A673 (cell line): ENCODE measurements around the gene SDE2.

Experiments used
- CTCF ChIP-seq: fragments of 300-800, 200-600 bp; sonication (generic); conservative IDR thresholded peaks from 2 replicates; pipeline ENCODE4 v1.5.1; 2017; ENCODE audit warnings: low read depth, mild to moderate bottlenecking, antibody characterized with exemption, low read length, moderate library complexity, mixed read lengths
- EZH2 ChIP-seq: fragments of 200-600 bp; sonication (generic); IDR thresholded peaks from 2 replicates; pipeline ENCODE4 v1.6.1; 2017; ENCODE audit warnings: borderline replicate concordance, low read depth, mild to moderate bottlenecking, mixed read lengths, antibody characterized with exemption, low read length; ENCODE audit not compliant: poor library complexity, severe bottlenecking

GRCh38 chr1:225963735-225964530 lies 35.2 kb downstream of the SDE2 start:
- TF ChIP-seq CTCF, result no peak
- TF ChIP-seq EZH2, result no peak
